Measurements from ENCODE around the gene C4orf36.

C4orf36 gene

DNA sequence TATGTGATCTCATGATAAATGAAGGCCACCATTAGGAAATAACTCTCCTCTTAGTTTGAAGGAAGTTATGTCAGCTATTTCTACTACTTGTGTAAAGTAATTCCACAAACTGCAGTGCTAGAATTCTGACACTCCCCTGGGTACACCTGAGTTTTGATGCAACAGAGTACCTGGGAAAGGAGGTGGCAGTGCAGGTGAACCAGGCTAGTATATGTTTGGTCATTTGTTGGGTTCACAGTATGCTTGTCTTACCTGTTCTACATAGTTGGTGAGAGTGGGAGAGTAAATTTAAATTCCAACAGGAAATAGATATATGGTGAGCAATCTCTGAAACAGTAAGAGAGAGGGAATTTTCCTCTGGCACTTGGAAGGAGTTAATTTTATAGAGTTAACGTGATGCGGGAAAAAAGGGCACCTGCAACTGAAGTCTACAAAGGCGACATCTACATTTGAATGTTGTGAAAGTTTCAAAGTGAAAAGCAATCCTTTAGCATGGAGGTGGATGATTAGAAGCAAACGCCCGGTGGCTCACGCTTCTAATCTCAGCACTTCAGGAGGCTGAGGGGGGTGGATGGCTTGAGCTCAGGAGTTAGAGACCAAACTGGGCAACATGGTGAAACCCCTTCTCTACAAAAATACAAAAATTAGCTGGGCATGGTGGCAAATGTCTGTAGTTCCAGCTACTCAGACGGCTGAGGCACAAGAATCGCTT is 34.7 kb downstream of the C4orf36 start:
- no peak for DNase-seq (ENCODE audit: low read depth)

DNA sequence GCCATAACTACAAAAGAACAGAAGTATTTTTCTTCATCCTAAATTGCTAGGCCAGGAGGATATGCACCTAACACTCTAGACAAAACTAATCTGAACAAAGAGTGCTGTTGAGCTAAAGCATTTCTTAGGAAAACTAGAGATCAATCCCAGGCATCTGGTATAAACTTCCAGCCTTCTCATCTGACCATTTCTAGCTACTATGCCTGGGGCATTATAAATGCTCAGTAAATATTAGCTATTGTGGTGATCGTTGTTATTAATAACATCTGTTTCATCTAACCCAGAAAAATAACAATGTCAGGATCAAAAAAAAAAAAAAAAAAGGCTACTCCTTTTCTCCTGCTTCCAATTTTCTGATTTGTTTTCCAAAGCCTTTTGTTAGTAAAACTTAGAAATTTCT is 35.3 kb downstream of the C4orf36 start:
- no peak for DNase-seq (ENCODE audit: low read depth)

DNA sequence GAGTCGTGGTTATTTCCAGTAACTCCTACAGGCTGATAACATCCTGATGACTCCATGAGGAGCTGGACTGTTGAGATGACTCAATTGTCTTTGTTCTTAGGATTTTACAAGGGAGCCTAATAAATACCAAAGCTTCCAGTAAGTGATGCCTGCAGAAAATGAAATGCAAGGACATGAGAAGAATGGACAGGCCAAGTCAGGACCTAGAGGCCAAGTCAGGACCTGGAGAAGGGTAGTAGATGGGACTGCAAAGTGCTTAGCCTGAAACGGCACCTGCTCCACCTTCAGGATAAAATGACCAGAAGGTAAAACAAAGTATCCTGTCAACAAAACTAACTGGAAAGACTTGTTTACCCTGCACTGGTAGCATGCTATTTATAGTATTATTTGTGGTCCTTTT is 36.6 kb downstream of the C4orf36 start:
- DNase-seq (ENCODE audit: low read depth), result no peak

DNA sequence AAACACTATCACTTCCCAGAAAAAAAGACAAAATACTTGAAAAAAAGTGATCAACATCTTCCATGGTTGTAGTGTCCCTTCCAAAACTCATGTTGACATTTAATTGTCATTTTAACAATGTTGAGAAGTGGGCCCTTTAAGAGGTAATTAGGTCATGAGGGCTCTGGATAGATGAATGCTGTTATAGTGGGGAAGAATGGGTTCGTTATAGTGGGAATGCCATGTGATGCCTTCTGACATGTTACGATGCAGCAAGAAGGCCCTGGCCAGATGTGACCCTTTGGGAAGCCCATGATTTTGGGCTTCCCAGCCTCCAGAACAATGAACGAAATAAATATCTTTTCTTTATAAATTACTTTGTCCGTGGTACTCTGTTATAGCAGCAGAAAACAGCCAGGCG is 39.0 kb downstream of the C4orf36 start:
- no peak for DNase-seq (ENCODE audit: low read depth)

DNA sequence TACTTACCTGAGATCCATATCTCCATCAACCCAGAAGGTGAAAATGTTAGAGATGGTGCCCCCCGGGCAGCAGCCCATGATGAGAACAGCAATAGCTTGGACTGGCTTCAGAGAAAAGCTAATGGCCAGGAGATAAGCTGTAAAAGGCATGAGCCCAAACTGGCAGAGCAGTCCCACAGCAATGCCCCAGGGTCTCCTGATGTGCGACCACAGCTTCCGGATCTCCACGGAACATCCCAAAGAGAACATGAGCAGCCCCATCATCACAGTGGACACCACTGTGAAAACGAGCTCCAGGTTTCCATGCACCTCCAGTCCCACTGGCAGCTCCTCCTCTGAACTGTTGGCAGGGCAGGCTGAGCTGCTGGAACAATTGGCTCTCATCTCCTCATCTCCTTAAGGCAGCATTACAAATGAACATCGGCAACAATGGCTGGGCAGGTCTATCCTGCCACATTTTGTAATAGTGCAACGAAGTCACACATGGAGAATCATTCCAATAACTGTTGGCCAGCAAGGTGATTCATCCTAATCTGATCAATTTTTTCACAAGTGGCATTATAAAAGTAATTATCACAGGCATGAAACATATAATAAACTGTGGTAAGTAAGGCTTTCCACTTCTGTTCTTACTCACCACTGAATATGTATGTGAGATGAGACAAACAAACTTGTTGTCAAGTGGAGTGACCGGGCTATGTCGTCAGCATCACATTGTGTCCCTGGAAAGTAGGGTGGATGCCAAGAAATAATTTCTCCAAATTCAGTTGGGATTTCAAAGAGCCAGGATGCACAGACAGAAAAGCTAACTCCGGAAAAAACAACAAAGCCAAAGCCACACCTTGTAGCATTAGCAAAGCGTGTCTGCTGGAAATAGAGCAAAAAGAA is 43.2 kb downstream of the C4orf36 start, which contains the start of gene SLC10A6:
Gene SLC10A6, minus strand, starts transcription at position 653 of the 888 bp plus-strand sequence. Its CDS starts 269 bp downstream, at position 384.
- no peak for DNase-seq (ENCODE audit: low read depth)

DNA sequence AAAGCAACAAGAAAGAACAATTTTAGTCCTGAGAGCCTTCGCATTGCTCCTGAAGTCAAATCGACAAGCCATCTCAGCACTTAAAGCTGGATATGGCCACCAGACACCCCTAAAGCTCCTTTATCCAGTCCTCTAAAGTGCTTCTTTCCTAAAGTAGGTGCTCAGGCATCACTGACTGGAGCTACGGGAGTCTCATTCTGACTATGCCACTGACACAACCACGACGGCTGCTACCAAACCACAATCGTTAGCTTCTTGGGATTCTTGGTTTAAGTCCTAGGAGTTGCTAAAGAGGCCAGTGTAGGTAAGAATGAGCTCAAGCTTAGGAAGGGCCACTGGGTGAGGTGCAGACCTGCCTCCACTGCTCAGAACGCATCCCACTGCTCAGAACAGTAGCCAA is 44.1 kb downstream of the C4orf36 start:
- no peak for DNase-seq (ENCODE audit: low read depth)

DNA sequence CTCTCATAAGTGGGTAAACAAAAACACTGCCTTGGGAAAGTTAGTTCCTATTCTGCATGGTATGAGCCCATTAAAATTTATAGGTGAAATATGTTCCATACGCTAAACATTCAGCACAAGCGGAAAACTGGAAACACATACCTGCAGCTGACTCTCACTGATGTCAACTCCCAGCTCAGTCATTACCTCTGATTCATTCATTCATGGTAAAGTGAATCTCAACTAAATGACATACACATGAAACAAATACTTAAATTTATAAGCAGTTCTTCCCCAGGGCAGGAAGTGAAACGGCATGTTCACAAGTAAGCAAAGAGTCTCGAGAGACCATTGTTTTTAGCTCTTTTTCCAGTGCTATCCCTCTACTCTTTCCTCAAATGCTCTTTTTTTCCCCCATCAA is 44.7 kb downstream of the C4orf36 start:
- DNase-seq (ENCODE audit: low read depth), result no peak

DNA sequence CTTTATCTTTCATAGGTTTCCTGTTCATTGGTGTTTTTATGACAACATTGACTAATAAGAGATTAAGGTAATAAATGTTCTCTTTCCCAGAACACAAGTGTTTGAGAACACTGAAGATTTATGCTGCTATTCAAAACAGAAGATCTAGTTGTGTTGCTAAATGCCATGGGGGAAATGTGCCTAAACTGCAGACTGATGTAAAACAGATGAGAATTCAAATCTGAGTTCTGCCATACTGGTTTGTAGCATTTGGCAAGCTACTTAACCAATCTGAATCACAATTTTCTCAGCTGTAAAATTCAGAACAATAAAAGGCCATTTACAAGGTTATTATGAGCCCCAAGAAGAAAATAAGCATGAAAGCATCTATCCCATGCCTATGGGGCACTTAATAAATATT is 45.3 kb downstream of the C4orf36 start:
- DNase-seq (ENCODE audit: low read depth), result no peak

DNA sequence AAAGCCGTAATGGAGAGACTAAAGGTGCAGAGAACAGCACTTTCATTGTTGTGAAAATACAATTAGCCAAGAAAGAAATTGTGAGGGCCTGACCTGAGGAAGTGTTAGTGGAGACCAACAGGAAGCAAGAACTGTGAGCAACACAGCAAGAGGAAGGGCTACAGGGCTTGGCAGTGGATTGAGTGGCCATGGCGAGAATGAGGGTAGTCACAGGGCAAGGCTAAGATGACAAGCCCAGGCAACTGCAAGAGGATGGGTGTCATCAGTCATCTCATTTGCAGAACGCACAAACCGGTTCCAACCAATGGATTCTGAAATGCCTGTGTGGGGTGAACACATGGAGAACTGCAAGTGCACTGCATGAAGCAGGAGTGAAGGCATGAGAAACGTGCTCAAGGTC is 46.6 kb downstream of the C4orf36 start:
- no peak for DNase-seq (ENCODE audit: low read depth)

DNA sequence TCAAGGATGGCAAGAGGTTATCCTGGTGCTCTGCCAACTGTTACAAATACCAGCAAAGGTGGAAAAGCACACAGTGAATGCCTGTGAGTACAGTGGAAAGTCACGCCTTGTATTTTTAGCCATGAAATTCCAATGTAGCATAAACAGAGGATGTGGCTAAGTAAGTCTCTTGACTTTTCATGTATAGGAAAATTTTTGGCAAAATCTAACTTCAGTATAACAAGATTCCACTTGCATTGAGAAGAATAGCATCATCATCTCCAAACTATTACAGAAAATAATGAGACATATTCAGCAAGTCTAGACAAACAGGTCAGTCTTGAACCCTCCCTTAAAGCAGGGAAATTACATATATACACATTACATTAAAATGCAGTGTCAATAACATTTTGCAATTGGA is 50.9 kb downstream of the C4orf36 start:
- DNase-seq (ENCODE audit: low read depth), result no peak

DNA sequence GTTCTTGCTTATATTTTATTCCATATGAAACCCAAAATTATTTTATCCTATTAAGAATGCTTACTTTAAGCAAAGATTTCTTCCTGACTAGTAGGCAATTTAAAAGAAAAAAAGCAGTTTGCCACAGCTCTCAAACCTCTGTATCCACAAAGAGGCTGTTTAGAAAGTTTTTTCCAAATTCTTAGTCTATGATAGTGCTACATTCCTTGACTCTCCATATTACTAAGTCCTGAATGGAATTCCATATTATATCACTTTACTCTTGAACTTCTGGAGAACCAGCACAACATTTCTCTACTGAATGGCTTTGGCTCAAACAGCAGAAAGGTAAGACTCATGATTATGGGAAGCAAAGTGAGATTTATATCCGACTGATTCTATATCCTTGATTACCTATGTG is 51.4 kb downstream of the C4orf36 start:
- no peak for DNase-seq (ENCODE audit: low read depth)

DNA sequence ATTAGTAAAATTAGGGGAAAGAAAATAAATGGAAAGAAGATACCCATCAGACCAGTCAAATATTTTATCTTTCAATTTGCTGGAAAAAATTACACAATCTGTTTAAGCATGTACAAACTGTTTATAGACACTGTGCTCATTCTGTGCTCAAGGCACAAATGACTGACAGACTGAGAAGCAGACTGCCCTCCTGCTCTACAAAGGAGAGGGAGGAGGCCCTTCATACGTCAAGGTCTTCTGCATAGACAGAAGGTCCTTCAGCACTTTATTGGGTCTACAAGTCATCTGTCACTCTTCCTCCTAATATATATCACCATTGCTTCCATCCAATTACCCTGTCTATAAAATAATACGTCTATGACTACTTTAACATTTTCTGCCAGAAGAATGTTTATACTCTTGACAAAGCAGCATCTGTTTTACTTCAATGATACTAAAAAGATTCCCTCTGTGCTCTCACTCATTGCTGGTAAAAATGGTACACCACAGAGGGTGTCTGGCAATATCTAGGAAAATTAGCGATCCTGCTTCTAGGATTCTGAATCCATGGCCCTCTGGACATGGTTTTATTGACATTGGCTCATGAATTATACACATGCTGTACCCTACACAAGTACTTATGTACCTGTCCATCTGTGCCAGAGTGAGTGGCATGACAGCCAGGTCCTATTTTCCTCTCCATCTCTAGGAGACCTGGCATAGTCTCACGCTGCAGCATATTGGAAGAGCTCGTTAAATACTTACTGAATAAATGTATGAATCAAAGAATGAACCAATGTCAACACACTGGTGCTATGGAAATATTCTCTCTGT is 54.3 kb downstream of the C4orf36 start:
- DNase-seq (ENCODE audit: low read depth), result no peak

DNA sequence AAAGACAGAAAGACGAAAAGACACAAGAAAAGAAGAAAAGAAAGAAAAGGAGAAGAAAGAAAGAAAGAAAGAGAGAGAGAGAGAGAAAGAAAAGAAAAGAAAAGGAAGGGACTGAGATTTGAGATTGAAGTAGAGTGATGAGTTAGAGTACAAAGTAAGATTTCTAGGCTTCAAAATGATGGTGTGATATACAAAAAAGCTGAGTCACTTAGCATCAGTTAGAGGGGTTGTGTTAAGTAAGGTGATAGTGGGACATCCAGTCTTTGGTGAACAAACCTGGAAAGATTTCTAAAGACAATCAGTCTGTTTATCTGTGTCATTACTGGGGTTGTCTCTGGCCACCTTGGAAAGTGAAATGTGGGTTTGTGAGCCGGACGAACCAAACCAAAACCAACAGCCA is 56.5 kb downstream of the C4orf36 start:
- no peak for DNase-seq (ENCODE audit: low read depth)

DNA sequence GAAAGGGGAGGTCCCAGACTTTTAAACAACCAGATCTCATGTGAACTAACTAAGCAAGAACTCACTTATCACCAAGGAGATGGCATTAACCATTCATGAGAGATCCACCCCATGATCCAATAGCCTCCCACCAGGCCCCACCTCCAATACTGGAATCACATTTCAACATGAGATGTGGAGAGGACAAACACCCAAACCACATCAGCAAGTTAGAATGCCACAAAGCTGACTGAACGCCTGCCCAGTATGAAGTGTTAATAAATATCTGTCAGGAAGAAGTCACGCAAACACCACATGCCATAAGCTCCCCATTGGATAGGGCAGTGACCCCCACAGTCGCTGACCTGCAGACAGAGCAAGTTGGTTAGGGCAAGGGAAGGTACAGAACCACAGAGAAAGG is 57.3 kb downstream of the C4orf36 start:
- DNase-seq (ENCODE audit: low read depth), result no peak

DNA sequence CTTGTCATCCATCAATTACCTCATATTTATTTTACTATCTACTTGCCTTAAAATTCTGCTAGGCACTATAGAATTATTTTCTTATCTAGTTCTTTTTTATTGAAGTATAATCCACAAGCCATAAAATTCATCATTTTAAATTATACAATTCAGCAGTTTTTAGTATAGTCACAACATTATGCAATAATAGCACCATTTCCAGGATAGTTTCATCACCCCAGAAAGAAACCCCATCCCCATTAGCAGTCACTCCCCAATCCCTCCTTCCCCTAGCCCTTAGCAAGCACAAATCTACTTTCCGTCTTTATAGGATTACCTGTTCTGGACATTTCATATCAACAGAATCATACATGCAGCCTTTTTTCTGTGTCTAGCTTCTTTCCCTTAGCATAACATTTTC is 58.6 kb downstream of the C4orf36 start:
- no peak for DNase-seq (ENCODE audit: low read depth)

DNA sequence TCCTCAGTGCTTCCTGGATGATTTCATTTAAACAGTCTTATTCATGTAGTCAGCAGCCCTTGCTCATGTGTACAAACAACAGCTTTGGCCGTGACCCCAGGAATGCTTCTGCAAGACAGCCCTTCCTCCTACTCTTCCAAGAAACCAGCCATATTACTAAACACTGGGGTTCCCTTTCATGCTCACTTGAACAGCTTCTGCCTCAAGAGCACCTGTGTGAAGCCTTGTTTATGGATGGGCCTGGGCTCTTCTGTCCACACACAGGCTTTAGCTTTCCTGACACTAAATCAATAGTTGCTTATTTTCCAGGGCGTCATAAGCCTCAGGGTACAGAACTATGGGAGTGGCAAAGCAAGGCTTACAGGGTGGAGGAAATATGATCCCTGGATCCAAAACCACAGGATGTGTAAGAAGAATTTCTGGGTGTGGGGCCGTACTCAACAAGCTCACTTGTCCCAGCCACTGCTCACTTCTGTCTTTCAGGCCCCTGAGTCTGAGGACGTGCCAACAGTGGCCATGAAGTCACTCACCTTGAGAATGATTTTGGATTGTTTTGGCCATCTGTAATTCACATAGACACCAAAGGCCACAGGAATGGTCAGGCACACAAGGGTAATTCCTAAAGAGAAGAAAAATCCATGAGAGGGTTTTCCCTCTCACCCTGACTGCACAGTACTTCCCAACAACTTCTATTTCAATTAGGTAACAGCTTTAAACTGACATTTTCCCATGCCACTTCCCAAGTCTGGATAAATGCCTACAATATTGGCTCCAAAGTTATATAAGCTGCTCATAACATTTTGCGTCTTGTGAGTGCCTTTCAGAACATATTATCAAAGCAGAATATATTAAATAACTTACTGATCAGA is 60.7 kb downstream of the C4orf36 start:
- no peak for DNase-seq (ENCODE audit: low read depth)

Data from stimulated activated CD8-positive, alpha-beta memory T cell treated with anti-CD3 and anti-CD28 coated beads, Interleukin-12 subunit alpha, Interleukin-12 subunit beta, amount 100 ng/mL, for 1 hour (primary cell).